GM12873 (cell line): ENCODE results near the gene ZNF804A.

Source experiments
- CTCF ChIP-seq: IDR thresholded peaks from 2 replicates; pipeline ENCODE4 v1.5.1; 2012; ENCODE audit warnings: low read depth, mild to moderate bottlenecking, moderate library complexity, low read length, control low read depth; ENCODE audit not compliant: insufficient read depth; ENCODE audit errors: missing control alignments

Gene ZNF804A

GRCh38 chr2:184743096-184743495 lies 144.8 kb downstream of the ZNF804A start:
- TF ChIP-seq CTCF: no peak

GRCh38 chr2:184756161-184756560 lies 157.8 kb downstream of the ZNF804A start:
- no peak for TF ChIP-seq CTCF

GRCh38 chr2:184756885-184757284 lies 158.6 kb downstream of the ZNF804A start:
- no peak for TF ChIP-seq CTCF

GRCh38 chr2:184760931-184761330 lies 162.6 kb downstream of the ZNF804A start:
- TF ChIP-seq CTCF: no peak

GRCh38 chr2:184765112-184765895 lies 167.0 kb downstream of the ZNF804A start:
- no peak for TF ChIP-seq CTCF

GRCh38 chr2:184767059-184767458 lies 168.7 kb downstream of the ZNF804A start:
- no peak for TF ChIP-seq CTCF

- no peak for TF ChIP-seq CTCF
Measured at GRCh38 chr2:184769023-184769422, 170.7 kb downstream of the ZNF804A start.
